Measurements from ENCODE around the gene BRSK2.

GRCh38 chr11:1475841-1476240 lies 86.1 kb downstream of the BRSK2 start:
- TF ChIP-seq ZFP37 (tag by site-specific recombination; IDR thresholded peaks at IDR 0.05) (no peak), ZBTB11 (tag by site-specific recombination; conservative IDR thresholded peaks at IDR 0.05; ENCODE audit: low read depth) (no peak), ZNF274 (IDR thresholded peaks at IDR 0.05; ENCODE audit: low read length) (no peak), ZNF274 (tag by site-specific recombination; IDR thresholded peaks at IDR 0.05; ENCODE audit: borderline replicate concordance) (no peak), CTCF (tag by site-specific recombination; IDR thresholded peaks at IDR 0.05) (no peak), ZNF174 (tag by site-specific recombination; IDR thresholded peaks at IDR 0.05) (no peak), MYNN (tag by site-specific recombination; IDR thresholded peaks at IDR 0.05; ENCODE audit: borderline replicate concordance) (no peak), ZSCAN4 (tag by site-specific recombination; IDR thresholded peaks at IDR 0.05) (no peak)

Data from HEK293 (cell line).